ACC112 (cell line): ENCODE measurements around the gene RTTN.

Experiments
- H2AFZ ChIP-seq: fragments of 200-600 bp; sonication (generic); one replicate; pipeline ENCODE4 v1.6.0; 2017; ENCODE audit warnings: antibody characterized with exemption, low read length; ENCODE audit not compliant: unreplicated experiment
- H3K27ac ChIP-seq: fragments of 200-600 bp; sonication (generic); 2 replicates; pipeline ENCODE4 v1.5.1; 2014; ENCODE audit warnings: low read depth, mild to moderate bottlenecking, antibody characterized with exemption, low read length, moderate library complexity
- H3K27me3 ChIP-seq: fragments of 200-600 bp; sonication (generic); 2 replicates; pipeline ENCODE4 v1.6.1; 2014; ENCODE audit warnings: mild to moderate bottlenecking, antibody characterized with exemption, low read length, moderate library complexity, mixed read lengths; ENCODE audit not compliant: insufficient read depth
- H3K36me3 ChIP-seq: fragments of 200-600 bp; sonication (generic); 2 replicates; pipeline ENCODE4 v1.6.1; 2016; ENCODE audit warnings: mild to moderate bottlenecking, antibody characterized with exemption, low read length, moderate library complexity, mixed read lengths; ENCODE audit not compliant: insufficient read depth
- H3K4me1 ChIP-seq: fragments of 200-600 bp; sonication (generic); one replicate; pipeline ENCODE4 v1.6.1; 2016; ENCODE audit warnings: low read length, mixed read lengths; ENCODE audit not compliant: insufficient read depth, unreplicated experiment, control insufficient read depth
- H3K4me3 ChIP-seq: fragments of 200-600 bp; sonication (generic); 2 replicates; pipeline ENCODE4 v1.5.1; 2014; ENCODE audit warnings: mild to moderate bottlenecking, low read depth, low read length
- H3K79me2 ChIP-seq: fragments of 200-600 bp; sonication (generic); one replicate; pipeline ENCODE4 v1.6.0; 2016; ENCODE audit warnings: low read length; ENCODE audit not compliant: control insufficient read depth, unreplicated experiment, insufficient read depth

Gene RTTN

DNA sequence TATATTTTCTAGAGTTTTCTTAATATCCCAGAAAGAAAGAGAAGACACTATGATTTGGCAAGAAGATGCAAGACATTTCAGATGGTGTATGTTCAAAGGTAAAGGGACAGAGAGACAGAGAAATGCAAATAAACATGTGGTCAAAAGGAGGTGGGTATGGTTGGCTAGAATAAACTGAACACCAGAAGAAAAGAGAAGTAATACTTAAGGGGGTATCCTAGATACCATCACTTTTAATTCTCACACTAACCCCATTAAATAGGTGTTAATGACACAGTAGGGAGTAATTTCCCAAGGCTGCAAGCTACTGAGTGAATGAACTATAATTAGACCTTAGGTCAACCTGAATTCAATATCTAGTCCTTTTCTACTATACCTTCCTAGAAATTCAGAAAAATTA lies 146.6 kb downstream of the RTTN start:
- Histone ChIP-seq H3K4me1 (no peaks in the 10 kb centered on the region), H3K27me3 (no peaks in the 10 kb centered on the region), H2AFZ (no peak overlapping the region), H3K36me3 (peaks cover 14% of the 10 kb centered on the region; the same call in 1 of the 2 replicates), H3K27ac (no peak overlapping the region), H3K4me3 (no peak overlapping the region), H3K79me2 (no peaks in the 10 kb centered on the region)

DNA sequence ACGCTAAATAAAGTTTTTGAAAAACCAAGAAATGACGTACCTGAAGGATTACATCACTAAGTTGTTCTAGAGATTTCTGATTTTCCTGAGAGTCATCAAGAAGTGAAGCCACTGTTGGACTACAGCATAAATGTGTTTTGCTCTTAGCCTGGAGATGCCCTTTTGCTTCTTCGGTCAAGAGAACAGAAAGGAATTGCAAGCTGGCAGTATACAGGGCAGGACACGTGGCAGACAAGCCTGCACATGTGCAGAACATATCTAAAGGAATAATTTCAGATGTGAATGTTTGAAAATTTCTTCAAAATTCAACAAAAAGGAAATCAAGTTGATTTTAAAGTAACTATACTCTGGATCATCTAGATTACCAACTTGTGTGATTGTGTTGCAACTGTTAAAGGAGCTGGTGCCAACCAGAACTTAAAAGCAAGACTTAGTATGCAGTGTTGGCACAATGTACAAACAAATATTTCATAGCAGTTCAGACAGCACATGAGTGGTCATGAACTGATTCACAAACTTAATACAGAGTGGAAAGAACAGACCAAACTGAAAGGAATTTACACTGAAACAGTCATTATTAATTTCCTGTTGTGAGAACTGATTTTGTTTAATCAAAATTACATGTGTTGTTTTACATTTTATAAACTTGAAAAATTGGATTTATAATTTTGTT lies 157.4 kb downstream of the RTTN start:
- Histone ChIP-seq H3K36me3 (peaks cover 2% of the 10 kb centered on the region; the same call in 1 of the 2 replicates), H3K27ac (peak overlapping the region; percentile 92), H3K27me3 (no peaks in the 10 kb centered on the region), H3K79me2 (peaks cover 5% of the 10 kb centered on the region), H3K4me3 (peak overlapping the region; percentile 19; the same call in 1 of the 2 replicates), H2AFZ (no peak overlapping the region), H3K4me1 (peaks cover 44% of the 10 kb centered on the region)

DNA sequence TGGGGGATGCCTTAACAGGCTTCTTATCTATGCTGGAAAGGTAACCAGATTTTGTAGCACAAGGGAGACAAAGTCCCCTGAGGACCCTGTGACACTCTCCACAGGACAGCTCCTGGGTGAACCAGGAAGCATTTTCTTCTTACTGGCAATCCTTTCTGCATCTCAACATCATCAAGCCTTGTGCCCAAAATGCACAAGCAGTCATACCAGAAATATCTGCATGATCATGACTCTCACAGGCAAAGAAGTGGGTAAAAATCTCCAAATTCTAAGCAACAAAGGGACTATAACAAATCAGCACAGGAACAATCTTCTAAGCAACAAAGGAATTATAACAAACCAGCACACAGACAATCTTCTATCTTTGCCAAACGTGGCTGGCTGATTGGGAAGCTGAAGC lies 158.7 kb downstream of the RTTN start:
- peaks cover 5% of the 10 kb centered on the region for H3K79me2 ChIP-seq
- peak overlapping the region; percentile 92 for H3K27ac ChIP-seq
- H3K4me1 ChIP-seq: peaks cover 44% of the 10 kb centered on the region
- no peak overlapping the region for H2AFZ ChIP-seq
- H3K27me3 ChIP-seq: no peaks in the 10 kb centered on the region
- H3K4me3 ChIP-seq: peak overlapping the region; percentile 18; the same call in 1 of the 2 replicates
- H3K36me3 ChIP-seq: no peaks in the 10 kb centered on the region

DNA sequence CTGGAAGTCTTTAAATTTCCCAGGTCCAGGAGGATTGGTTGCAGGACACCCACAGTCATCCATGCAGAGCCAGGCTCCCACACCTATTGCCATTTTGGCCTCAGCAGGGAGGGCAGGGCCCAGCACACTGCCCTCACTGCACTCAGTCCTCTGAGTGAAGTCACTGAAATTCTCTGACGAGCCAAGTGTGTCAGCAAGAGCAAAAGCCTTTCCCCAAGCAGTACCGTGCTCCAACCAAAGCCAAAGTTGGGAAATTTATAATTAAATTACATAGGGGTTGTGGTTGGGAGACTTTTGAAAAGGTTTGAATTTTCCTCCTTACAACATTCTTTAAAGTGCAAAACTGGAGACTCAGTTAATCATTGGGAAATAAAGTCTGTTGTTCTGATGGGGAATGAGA lies 159.3 kb downstream of the RTTN start:
- H3K27ac ChIP-seq: peak overlapping the region; percentile 92
- H3K4me1 ChIP-seq: peaks cover 44% of the 10 kb centered on the region
- H3K27me3 ChIP-seq: no peaks in the 10 kb centered on the region
- H3K4me3 ChIP-seq: peak overlapping the region; percentile 18; the same call in 1 of the 2 replicates
- peaks cover 5% of the 10 kb centered on the region for H3K79me2 ChIP-seq
- H2AFZ ChIP-seq: peak overlapping the region; percentile 37
- no peaks in the 10 kb centered on the region for H3K36me3 ChIP-seq

DNA sequence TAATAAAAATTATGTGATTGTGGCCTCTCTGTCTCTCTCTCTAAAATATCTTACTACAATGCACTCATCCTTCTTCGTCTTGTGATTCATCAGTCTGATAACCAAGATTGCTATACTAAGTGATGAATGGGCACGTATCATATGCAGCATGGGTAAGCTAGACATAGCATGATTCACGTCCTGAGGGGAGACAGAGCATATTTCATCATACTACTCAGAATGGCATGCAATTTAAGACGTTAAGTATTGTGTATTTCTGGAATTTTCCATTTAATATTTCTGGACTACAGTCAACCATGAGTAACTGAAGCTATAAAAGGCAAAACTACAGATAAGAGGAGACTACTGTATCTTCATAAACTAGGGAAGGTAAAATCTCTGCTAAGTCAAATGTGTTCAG lies 160.9 kb downstream of the RTTN start:
- peaks cover 44% of the 10 kb centered on the region for H3K4me1 ChIP-seq
- H3K27ac ChIP-seq: peak overlapping the region; percentile 92
- H3K36me3 ChIP-seq: no peaks in the 10 kb centered on the region
- H3K27me3 ChIP-seq: no peaks in the 10 kb centered on the region
- H3K79me2 ChIP-seq: peaks cover 5% of the 10 kb centered on the region
- no peak overlapping the region for H2AFZ ChIP-seq
- H3K4me3 ChIP-seq: no peak overlapping the region

DNA sequence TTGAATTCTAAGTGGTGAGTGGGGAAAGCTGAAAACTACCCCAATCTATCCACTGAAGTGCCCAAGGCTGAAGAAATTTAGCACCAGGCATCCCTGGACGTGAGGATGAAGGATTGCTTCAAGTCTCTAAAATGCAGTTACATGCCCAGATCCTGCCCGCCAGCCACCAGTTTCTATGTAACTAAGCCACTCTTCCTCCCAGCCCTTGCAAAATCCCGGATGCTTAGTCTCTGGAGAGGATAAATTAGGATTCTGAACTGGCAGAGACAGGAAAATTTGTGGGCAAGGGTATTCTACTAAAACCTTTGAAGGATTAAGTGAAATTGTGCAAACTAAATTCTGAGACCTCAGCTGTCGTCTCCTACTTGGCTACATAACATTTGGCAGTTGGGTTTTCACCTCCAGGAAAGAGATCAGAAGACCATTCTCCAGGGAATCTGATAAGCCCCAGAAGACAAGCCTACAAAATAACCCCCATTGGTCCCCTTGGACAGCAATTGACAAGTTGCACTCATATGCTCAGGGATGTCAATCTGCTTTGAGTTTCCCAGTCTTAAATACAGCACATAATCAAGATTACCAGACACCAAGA lies 163.9 kb downstream of the RTTN start:
- H3K79me2 ChIP-seq: peaks cover under 1% of the 10 kb centered on the region
- no peak overlapping the region for H2AFZ ChIP-seq

DNA sequence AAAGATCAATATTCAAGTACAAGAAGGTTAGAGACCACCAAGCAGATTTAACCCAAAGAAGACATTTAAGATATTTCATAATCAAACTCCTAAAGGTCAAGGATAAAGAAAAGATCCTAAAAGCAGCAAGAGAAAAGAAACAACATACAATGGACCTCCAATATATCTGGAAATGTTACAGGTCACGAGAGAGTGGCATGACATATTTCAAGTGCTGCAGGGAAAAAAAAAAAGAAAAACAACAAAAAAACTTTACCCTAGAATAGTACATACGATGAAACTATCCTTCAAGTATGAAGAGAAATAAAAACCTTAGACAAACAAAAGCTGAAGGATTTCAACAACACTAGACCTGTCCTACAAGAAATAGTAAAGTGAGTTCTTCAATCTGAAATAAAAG lies 166.3 kb downstream of the RTTN start:
- no peaks in the 10 kb centered on the region for H3K79me2 ChIP-seq
- H3K36me3 ChIP-seq: peaks cover 10% of the 10 kb centered on the region; the same call in 1 of the 2 replicates
- peaks cover 9% of the 10 kb centered on the region for H3K4me1 ChIP-seq
- no peaks in the 10 kb centered on the region for H3K27me3 ChIP-seq
- H2AFZ ChIP-seq: no peak overlapping the region
- no peak overlapping the region for H3K4me3 ChIP-seq
- H3K27ac ChIP-seq: no peak overlapping the region

More for the DNA sequence above, 163.9 kb downstream of the RTTN start:
- Histone ChIP-seq H3K27me3 (no peaks in the 10 kb centered on the region), H3K4me3 (no peak overlapping the region), H3K27ac (no peak overlapping the region), H3K36me3 (peaks cover 10% of the 10 kb centered on the region; the same call in 1 of the 2 replicates), H3K4me1 (peaks cover 29% of the 10 kb centered on the region)

DNA sequence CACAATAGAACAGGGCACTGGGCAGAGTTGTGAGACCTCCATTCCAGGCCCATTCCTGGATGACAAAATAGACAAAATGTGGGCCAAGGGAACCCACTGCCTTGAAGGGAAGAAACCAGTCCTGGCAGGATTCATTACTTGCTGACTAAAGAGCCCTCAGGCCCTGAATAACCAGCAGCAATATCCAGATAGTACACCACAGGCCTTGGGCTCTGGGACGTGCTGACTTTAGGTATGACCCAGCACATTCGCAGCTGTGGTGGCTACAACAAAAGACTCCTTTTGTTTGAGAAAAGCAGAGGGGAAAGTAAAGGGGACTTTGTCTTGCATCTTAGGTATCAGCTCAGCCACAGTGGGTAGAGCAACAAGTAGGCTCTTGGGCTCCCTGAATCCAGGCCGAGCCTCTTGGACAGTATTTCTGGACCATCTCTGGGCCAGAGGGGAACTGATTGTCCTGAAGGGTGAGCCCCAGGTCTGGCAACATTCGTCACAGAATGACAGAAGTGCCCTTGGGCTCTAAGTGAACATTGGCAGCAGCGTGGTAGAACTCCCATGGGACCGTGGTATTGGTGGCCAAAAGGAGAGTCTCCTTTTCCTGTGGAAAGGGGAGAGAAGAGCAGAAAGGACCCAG lies 167.9 kb downstream of the RTTN start:
- Histone ChIP-seq H3K27ac (no peak overlapping the region), H3K36me3 (peaks cover 10% of the 10 kb centered on the region; the same call in 1 of the 2 replicates), H3K79me2 (peaks cover 2% of the 10 kb centered on the region), H2AFZ (no peak overlapping the region), H3K4me3 (no peak overlapping the region), H3K4me1 (no peaks in the 10 kb centered on the region), H3K27me3 (no peaks in the 10 kb centered on the region)

DNA sequence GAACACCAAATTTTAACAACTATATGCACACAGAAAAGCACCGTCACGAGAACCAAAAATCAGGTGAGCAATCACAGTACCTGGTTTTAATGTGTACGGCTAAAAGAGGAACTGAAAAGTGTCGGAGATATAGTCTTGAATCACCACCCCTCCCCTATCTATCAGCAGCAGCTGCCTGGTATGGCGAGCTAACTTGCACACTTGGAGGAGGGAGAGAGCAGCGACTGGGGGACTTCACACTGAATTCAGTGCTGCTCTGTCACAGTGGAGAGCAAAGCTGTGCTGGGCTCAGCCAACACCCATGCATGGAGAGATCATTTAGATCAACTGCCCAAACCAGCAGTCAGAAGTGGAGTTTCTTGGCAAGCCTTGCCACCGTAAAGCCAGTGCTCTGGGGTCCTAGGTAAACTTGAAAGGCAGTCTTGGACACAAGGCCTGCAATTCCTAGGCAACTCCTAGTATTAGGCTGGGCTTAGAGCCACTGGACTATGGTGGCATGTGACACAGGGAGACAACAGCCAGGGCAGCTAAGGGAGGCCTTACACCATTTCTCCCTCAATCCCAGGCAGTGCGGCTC lies 168.6 kb downstream of the RTTN start:
- H3K27me3 ChIP-seq: no peaks in the 10 kb centered on the region
- H3K79me2 ChIP-seq: peaks cover 4% of the 10 kb centered on the region
- no peaks in the 10 kb centered on the region for H3K4me1 ChIP-seq
- H3K36me3 ChIP-seq: peaks cover 10% of the 10 kb centered on the region; the same call in 1 of the 2 replicates
- no peak overlapping the region for H2AFZ ChIP-seq
- no peak overlapping the region for H3K27ac ChIP-seq
- no peak overlapping the region for H3K4me3 ChIP-seq

DNA sequence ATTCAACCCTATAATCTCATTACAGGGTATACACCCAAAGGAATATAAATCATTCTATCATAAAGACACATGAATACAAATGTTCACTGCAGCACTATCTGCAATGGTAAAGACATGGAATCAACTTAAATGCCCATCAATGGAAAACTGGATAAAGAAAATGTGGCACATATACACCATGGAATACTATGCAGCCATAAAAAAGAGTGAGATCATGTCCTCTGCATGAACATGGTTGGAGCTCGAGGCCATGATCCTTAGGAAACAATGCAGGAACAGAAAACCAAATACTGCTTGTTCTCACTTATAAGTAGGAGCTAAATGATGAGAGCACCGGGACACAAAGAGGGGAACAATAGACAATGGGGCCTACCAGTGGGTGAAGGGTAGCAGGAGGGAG lies 169.3 kb downstream of the RTTN start:
- H3K4me1 ChIP-seq: no peaks in the 10 kb centered on the region
- peaks cover 10% of the 10 kb centered on the region; the same call in 1 of the 2 replicates for H3K36me3 ChIP-seq
- no peak overlapping the region for H3K4me3 ChIP-seq
- H3K27me3 ChIP-seq: no peaks in the 10 kb centered on the region
- peaks cover 4% of the 10 kb centered on the region for H3K79me2 ChIP-seq
- H3K27ac ChIP-seq: no peak overlapping the region
- no peak overlapping the region for H2AFZ ChIP-seq
